GM18873 (cell line): ENCODE data around the gene MTSS2.

Experiments
- ATAC-seq: cut with Tn5 transposase; IDR thresholded peaks from one replicate; pipeline ENCODE4 v1.9.1; 2021; ENCODE audit warnings: mild to moderate bottlenecking, moderate library complexity, moderate number of reproducible peaks; ENCODE audit not compliant: unreplicated experiment, low FRiP score

Gene MTSS2

DNA sequence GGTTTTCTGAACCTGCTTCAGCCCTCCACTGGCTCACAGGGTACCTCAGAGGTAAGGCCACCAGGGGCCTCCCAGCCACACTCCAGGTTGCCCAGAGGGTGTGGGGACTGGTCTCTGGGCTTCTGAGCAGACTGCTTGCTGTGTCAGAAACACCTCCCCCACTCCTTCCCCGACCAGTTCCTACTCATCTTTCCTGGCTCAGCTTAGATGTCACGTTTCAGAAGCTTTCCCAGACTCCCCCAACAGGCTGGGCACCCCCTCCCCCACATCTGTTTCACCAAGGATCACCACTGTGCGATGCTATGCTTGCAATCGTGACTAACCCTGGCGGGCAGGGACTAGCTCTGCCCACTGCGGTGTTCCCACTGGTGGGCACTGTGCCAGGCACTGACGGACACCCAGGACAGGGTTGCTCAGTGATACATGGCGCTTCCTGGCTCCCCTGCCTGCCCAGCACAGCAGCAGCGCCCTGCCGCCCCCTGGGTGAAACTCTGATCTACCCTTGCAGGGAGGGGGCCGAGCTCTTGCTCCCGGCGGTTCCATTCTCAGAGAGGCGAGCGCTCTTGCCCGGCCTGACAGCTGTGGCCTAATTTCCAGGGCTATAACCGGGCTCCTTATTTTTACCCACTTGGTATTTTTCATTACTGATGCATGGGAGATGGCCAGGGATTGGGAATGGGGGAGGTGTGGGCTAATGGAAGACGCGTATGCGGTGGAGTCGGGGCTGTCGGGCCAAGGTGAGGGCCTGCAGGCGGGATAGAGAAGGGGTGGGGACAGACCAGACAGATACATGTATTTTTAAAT lies 29.4 kb upstream of the MTSS2 start:
- ATAC-seq, result no peak

GRCh38 chr16:70714581-70715054 lies 28.8 kb upstream of the MTSS2 start:
- ATAC-seq, result no peak

DNA sequence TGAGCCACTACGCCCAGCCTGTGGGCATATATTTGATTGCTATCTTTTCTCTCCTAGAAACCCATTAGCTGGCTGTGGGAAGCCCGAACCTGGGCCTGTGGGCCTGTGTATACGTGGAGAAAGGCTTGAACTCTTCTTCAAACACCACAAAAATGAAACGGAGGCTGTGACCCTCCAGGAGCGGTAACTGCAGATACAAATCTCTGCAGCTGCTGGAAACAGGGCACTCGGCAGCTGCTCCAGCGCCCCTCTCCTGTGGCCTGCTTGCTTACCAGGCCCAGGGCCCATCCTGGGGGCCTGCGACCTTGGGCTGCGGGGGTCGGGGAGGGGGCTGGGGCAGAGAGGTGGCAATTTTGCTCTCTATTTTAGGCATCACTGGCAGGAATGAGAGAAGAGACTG lies 28.0 kb upstream of the MTSS2 start:
- ATAC-seq, result no peak

DNA sequence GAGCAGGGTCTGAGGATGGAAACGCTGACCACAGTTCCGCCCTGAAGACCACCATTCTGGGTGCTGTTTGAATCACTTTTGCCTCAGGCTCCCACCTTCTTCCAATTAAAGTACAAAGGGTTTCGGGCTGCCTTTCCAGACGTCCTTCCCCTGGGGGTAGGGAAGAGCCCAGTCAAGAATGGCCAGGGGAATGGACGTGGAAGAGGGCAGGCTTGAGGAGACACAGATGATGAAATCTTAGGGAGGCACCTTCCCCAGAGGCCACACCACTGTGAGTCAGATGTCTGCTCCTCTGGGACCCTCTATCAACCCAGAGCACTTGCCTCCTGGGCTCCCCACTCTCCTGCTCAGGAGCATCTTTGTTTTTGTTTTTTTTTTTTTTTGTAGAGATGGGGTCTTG lies 27.5 kb upstream of the MTSS2 start:
- no peak for ATAC-seq

- no peak for ATAC-seq
These were observed 27.1 kb upstream of the MTSS2 start for GRCh38 chr16:70712942-70713341.

DNA sequence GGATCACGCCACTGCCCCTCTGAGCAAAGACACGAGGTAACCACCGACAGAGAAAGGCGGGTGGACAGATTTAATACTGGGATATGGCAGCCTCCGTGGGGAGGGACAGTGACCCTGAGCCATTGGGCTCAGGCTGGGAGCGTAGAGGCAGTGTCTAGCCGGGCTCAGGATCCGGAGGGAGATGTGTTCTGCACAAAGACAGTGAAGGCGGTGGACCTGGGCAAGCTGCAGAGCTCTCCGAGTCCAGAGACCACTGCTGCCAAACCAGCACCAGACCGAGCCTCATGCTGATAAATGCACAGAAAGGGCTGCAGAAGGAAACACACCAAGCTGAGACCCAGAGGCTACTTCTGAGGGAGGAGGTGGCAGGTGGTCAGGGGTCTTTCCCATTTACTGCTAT lies 26.5 kb upstream of the MTSS2 start:
- ATAC-seq, result no peak

GRCh38 chr16:70711211-70712031 lies 25.6 kb upstream of the MTSS2 start:
- no peak for ATAC-seq

DNA sequence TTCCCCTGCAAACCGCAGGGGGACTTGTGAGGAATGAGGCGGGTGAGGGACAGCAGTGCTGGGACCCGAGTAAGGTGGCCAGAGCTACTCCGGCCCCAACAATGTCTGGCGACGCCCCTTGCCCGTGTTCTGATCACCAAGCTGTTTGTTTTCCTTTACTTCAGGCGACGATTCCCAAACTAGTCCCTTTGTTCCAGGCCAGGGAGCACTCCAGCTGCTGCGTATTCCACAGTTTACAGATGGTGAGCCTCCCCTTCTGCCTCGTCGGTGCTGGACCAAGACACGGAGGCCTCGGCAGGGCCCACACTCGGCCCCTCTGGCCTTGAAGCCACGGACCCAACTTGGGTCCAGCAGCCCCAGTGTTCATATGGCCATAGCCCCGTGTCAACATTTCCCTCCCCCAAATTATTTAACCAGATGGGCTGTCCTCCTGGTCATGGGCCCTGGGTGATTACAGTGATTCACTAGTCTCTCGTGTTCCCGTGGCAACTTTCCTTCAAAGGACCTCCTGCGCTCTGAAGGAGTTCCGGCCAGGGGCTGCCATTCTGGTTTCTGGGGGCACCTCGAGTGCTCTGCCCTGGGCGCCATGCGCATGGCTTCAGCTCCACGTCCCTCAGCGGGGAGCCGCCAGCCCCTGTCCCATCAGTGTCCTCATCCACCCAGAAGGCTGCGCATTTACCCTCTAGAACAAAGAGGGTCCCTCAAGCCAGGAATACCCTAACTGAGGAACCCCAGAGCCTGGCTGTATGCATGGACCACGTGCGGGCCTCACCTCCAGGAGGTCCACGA lies 24.8 kb upstream of the MTSS2 start:
- no peak for ATAC-seq

GRCh38 chr16:70709942-70710341 lies 24.1 kb upstream of the MTSS2 start:
- no peak for ATAC-seq

DNA sequence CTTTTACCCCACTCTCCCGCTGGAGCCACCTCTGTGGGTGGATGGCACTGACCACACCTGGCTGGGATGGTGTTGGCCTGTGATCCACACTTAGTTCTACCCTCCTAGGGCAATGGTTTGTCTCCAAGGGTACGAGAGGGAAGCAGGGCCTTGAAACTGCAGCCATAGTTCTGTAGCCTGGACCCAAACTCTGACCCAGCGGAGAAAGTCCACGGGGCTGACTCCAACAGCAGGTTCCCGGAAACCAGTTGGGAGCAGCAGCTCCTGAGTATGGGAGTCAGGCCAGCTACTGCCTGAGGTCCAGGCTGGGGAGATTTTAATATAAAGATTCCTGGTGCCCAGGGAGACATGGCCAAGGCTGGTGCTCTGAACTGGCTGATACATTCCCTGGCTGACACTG lies 23.6 kb upstream of the MTSS2 start:
- ATAC-seq, result no peak

DNA sequence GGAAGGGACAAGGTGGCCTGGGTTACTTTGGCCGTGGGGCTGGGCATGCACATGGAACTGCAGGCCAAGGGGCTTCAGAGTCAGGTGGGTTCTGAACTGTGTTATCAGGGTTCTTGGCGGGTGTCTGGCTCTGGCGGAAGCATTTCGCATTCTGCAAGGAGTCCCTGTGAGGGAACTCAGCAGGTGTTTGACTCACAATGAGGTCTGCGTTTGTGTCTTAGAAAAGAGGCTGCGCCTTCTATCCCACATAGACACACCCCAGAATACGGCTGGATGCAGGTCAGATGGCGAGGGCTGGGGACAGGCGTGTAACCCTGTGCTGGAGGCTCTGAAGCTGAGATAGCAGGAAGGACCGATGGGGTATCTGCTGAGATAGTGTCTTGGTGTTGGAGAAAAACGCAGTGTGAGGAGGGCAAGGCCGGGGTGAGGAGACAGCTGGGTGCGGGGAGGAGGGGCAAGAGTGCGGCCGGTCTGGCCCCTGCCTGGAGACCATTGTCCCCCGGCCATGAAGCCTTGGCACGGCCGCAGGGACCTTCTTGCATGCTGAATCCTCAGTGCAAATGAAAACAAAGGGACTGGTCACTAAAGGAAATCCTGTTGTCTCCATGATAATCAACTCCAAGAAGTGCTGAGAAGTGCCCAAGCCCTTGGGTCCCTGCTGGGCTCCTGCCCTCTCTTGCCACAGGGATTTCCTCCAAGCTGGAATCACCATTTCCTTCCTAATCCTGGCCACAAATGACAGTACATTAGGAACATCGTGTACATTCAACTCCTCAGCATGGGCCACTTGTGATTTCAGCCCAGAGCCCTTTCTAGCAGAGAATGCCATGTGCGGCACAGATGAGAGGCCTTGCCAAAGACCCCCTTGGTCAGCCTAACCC lies 22.8 kb upstream of the MTSS2 start:
- no peak for ATAC-seq

- no peak for ATAC-seq
These were observed 21.2 kb upstream of the MTSS2 start for GRCh38 chr16:70706948-70707465.

DNA sequence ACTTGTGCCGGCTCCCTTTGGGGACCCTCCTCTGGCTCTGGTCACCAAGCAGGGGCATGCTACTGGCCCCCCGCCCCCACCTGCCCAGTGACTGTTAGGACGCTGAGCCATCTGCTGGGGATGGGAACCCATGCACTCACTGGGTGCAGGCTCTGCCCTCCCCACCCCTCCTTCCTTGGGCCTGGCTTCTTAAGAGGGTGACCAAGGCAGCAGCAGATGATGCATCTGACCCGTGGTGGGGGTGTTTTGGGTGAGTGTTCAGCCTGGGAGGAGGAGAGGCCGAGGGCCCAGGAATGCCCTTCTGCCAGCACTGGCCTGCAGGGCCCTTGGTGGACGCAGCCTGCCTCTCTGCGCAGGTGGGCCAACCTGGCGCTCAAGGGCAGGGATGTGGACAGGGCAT lies 19.2 kb upstream of the MTSS2 start:
- no peak for ATAC-seq

DNA sequence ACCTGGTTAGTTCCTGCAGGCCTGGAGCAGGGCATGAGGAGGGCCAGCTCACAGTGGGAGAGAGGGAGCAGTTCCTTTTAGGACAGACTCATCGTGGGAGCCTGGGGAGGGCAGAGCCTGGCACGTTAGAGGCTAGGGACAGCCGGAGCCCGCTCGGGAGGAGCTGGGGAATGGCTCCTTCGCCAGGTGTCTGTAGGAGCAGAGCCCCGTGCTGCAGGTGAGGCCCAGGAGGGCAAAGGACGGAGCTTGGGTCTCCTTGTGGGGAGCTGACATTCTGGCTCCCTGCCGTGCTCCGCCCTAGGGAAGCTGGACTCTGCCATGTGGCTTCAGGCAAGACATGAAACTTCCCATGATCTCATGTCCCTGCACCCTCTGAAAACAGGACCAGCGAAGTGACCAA lies 18.7 kb upstream of the MTSS2 start:
- ATAC-seq, result no peak

GRCh38 chr16:70703835-70704381 lies 18.1 kb upstream of the MTSS2 start:
- ATAC-seq, result no peak

DNA sequence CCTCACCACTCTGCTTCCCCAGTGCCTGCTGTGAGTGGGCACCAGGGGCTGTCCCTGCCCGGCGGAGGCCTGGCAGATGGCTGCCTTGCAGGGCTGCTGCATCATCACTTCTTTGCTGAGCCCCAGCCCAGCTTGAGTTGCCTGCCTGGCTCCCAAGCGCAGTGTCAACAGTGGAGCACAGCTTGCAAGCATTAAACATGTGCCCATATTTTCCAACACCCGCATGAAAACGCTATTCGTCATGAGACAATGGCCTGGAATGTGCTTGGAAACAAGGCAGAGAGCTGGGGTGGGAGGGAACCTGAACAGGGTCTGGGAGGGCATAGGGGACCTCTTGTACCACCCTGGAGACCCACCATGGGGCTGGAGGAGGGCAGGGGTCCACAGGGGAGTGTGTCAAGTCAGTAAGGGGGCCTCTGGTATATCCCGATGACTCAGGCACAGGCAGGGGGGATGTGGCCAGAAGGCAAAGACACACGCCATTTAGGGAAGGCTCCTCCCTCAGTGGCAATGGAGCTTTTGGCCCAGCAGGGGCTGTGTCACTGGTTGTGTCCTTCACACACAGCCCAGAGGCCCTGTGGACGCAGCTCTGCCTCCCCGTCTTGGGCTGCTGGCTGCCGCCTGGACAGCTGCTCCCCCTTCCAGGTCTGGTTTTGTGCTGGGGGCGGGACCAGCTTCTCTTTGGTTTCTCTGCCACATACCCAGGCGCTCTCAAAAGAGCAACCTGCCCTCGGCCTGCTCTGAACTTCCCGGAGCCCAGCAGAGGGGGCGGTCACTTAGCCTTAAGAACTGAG lies 17.4 kb upstream of the MTSS2 start:
- ATAC-seq, result no peak

DNA sequence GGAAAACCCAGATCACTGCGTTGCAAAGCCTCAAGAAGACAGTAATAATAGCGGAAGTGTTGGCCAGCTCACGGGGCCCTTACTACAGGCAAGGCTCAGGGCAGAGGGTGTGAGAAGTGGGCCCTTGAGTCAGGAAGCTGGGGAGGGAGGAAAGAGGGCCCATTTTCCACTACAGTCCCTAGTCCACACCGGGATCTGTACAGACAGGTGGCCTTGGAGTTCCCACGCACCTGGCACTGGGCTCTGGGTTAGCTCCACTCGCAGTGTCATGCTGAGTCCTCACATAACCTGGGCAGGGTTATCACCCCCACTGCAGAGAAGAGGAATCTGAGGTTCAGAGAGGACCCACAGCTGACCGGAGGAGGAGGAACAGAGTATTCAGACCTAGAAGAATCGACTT lies 16.8 kb upstream of the MTSS2 start:
- ATAC-seq, result no peak

DNA sequence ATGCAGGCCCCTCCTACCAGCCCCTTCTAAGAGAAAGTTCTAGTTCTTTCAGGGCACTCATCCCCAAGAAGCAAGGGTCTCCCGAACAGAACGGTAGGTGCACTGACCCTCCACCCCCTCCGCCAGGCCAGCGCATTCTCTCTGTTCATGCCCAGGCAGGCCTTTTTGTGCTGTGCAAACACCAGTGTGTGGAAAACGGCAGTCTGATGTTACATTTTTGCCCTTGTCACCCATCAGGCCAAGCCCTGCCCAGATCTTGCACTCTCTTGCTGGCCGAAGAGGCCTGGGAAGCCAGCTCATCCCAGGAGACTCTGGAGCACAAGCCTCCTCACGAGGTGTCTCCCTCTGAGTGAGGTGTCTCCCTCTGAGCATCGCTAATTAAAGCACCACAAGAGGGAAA lies 16.1 kb upstream of the MTSS2 start:
- no peak for ATAC-seq

DNA sequence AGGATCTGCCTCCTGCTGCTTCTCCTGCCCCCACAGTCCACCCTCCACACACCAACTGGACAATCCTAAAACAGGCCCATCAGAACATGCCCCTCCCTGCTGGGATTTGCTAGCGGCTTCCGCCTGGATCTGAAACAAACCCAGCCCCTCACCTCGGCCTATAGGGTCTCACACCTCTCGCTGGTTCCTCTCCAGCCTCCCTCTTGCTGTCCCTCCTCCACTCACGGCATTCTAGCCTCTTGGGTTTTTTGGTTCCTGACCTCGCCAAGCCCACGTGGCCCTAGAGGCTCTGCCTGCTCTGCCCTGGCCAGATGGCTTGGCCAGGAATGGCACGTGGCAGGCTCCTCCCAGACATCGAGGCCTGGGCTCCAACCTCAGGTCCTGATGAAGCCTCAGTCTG lies 15.7 kb upstream of the MTSS2 start:
- ATAC-seq, result no peak
